Measurements from ENCODE around the gene DLG2. TPM values are rescaled to one million over a fixed set of nuclear protein-coding genes. Genes with fewer than 3 reads are reported as not detected.
"Not testable (repeated sequence)": the region's sequence is repeated elsewhere in the genome, so short reads cannot be mapped to it uniquely, and the experiment has no call there.

The DLG2 gene
- total RNA-seq, 4 donors from 2014 or later = 1.3 to 4.7 (median 2.4) TPM

DNA sequence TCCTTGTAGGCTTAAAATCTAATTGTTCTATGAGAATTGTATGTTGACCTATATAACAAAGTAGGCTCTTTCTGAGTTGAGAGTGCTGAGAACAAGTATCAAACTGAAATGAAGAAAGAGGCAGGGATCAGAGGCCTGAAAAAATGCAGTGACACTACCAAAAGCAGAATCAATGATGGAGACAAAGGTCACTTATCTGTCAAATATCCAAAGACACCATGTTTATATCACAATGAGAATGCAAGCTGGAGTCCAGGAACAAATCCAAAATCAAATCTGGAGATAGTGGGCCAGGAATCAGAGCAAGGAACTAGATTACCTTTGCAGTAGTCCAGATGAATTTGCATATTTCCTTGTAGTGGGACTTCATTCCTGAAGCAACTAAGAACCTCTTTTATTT lies 377.7 kb downstream of the DLG2 start:
- no peaks in the 10 kb centered on the region for H3K4me1 ChIP-seq
- H3K27me3 ChIP-seq = no peaks in the 10 kb centered on the region
- no peak for ATAC-seq
- TF ChIP-seq POLR2A (IDR thresholded peaks at IDR 0.05) = no peak
- DNase-seq = no peak
- H3K9me3 ChIP-seq = no peaks in the 10 kb centered on the region
- no peak overlapping the region for H3K4me3 ChIP-seq
- intact Hi-C loops (cut with DNase I; ENCODE audit: low total_unique reads) (no loop called here), in situ Hi-C loops (cut with MboI; ENCODE audit: low sequenced_read_pairs in 4 of 4) (no loop called here)
- H3K27ac ChIP-seq = no peak overlapping the region
- no peaks in the 10 kb centered on the region for H3K36me3 ChIP-seq

DNA sequence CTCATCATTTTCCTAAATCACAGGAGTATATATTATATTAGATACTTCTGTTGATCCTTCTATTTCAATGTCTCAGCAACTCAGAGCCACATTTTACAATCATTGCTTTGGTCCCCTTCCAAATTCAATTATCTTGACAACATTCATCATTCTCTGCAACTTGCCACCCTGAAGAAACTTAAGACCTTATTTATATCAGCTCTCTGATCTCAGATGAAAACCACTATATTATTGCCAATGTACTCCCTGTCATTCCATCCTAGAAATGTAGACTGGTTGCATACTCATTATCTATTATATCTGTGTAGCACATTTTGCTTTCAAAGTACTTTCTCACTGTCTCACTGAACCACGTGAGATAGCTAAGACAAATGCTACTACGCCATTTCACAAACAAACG lies 379.3 kb downstream of the DLG2 start:
- no peak for ATAC-seq

DNA sequence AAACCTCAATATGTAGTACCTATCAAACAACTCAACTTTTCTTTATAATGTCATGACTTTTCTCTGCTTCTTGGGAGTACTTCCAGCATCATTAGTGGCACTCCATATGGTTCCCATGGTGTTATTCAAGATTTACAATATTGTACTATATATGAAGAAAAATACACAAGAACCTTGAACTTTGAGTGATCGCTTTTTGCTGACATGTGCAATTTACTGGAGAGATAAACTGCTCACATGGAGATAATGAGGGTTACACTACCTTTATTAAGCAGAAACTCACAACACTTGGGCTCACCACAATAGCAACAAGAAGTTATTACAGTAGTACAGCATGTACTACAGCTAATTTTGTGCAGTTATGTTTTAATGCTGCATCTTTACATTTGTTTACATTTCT lies 388.2 kb downstream of the DLG2 start:
- H3K4me1 ChIP-seq = no peaks in the 10 kb centered on the region
- no peaks in the 10 kb centered on the region for H3K36me3 ChIP-seq
- intact Hi-C loops (cut with DNase I; ENCODE audit: low total_unique reads) (no loop called here), in situ Hi-C loops (cut with MboI; ENCODE audit: low sequenced_read_pairs in 4 of 4) (no loop called here)
- ATAC-seq = no peak
- no peak overlapping the region for H3K27ac ChIP-seq
- no peak overlapping the region for H3K4me3 ChIP-seq
- no peaks in the 10 kb centered on the region for H3K27me3 ChIP-seq
- DNase-seq = no peak
- no peaks in the 10 kb centered on the region for H3K9me3 ChIP-seq
- TF ChIP-seq POLR2A (IDR thresholded peaks at IDR 0.05) = no peak
- TF ChIP-seq, protein P1, sequence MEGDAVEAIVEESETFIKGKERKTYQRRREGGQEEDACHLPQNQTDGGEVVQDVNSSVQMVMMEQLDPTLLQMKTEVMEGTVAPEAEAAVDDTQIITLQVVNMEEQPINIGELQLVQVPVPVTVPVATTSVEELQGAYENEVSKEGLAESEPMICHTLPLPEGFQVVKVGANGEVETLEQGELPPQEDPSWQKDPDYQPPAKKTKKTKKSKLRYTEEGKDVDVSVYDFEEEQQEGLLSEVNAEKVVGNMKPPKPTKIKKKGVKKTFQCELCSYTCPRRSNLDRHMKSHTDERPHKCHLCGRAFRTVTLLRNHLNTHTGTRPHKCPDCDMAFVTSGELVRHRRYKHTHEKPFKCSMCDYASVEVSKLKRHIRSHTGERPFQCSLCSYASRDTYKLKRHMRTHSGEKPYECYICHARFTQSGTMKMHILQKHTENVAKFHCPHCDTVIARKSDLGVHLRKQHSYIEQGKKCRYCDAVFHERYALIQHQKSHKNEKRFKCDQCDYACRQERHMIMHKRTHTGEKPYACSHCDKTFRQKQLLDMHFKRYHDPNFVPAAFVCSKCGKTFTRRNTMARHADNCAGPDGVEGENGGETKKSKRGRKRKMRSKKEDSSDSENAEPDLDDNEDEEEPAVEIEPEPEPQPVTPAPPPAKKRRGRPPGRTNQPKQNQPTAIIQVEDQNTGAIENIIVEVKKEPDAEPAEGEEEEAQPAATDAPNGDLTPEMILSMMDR (IDR thresholded peaks at IDR 0.05 in 4 of 5, conservative IDR thresholded peaks at IDR 0.05 in 1 of 5) = no peak

More for the DNA sequence above, 379.3 kb downstream of the DLG2 start:
- Histone ChIP-seq H3K27ac (no peak overlapping the region), H3K27me3 (no peaks in the 10 kb centered on the region), H3K4me3 (no peak overlapping the region), H3K9me3 (no peaks in the 10 kb centered on the region), H3K4me1 (no peaks in the 10 kb centered on the region), H3K36me3 (no peaks in the 10 kb centered on the region)
- TF ChIP-seq, protein P1 (IDR thresholded peaks at IDR 0.05 in 4 of 5, conservative IDR thresholded peaks at IDR 0.05 in 1 of 5) = no peak
- no peak for TF ChIP-seq POLR2A (IDR thresholded peaks at IDR 0.05)
- in situ Hi-C loops (cut with MboI; ENCODE audit: low sequenced_read_pairs in 4 of 4) (no loop called here), intact Hi-C loops (cut with DNase I; ENCODE audit: low total_unique reads) (no loop called here)
- no peak for DNase-seq

DNA sequence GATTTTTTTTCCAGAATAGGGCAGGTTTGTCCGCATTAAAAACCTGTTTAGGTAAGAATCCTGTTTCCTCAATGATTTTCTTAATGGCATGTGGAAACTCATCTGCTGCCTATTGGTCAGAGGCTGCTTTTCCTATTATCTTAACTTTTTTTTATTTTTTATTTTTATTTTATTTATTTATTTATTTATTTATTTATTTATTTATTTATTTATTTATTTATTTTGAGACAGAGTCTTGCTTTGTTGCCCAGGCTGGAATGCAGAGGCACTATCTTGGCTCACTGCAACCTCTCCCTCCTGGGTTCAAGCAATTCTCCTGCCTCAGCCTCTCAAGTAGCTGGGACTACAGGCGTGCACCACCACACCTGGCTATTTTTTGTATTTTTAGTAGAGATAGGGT lies 389.1 kb downstream of the DLG2 start:
- in situ Hi-C loops (cut with MboI; ENCODE audit: low sequenced_read_pairs in 4 of 4); H3K4me3 ChIP-seq; H3K27ac ChIP-seq; intact Hi-C loops (cut with DNase I; ENCODE audit: low total_unique reads); H3K4me1 ChIP-seq; DNase-seq; H3K27me3 ChIP-seq; ATAC-seq; H3K9me3 ChIP-seq; H3K36me3 ChIP-seq: not testable (repeated sequence)

DNA sequence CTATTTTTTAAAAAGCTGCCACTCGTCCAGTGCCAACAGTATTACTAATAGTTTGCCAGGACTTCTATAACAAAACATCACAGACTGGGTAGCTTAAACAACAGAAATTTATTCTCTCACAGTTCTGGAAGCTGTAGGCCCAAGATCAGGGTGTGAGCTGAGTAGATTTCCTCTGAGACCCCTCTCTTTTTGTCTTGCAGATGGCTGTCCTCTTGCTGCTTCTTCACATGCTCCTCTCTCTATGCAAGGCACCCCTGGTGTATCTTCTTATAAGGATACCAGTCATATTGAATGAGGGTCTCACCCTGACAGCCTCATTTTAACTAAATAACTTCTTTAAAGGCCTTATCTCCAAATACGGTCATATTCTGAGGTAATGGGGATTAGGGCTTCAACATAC lies 390.9 kb downstream of the DLG2 start:
- ATAC-seq = no peak
- H3K9me3 ChIP-seq = no peaks in the 10 kb centered on the region

DNA sequence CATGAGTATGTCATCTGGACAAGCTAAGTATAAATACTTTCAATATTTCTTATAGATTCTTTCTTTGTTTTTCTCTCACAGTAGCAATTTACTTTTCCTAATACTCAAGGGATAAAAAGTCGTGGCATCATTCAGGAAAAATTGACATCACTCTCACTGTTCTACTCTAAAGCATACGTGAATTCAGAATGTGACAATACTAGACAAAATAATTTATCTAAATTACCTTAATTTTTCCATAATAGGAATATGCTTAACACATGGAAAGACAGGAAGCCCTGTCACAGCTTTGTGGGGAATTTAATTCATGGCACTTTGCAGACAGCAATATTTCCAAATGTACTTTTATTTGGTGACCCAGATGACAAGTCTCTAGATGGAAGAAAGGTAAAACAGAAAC lies 394.6 kb downstream of the DLG2 start:
- ATAC-seq = no peak
- in situ Hi-C loops (cut with MboI; ENCODE audit: low sequenced_read_pairs in 4 of 4) (no loop called here), intact Hi-C loops (cut with DNase I; ENCODE audit: low total_unique reads) (no loop called here)
- no peaks in the 10 kb centered on the region for H3K27me3 ChIP-seq
- H3K27ac ChIP-seq = no peak overlapping the region
- no peak overlapping the region for H3K4me3 ChIP-seq
- H3K4me1 ChIP-seq = no peaks in the 10 kb centered on the region
- no peaks in the 10 kb centered on the region for H3K9me3 ChIP-seq
- no peak for TF ChIP-seq POLR2A (IDR thresholded peaks at IDR 0.05)
- TF ChIP-seq, protein P1 (IDR thresholded peaks at IDR 0.05 in 4 of 5, conservative IDR thresholded peaks at IDR 0.05 in 1 of 5) = no peak
- H3K36me3 ChIP-seq = no peaks in the 10 kb centered on the region
- no peak for DNase-seq

More for the DNA sequence above, 390.9 kb downstream of the DLG2 start:
- in situ Hi-C loops (cut with MboI; ENCODE audit: low sequenced_read_pairs in 4 of 4) = no loop called here
- intact Hi-C loops (cut with DNase I; ENCODE audit: low total_unique reads) = no loop called here
- no peak overlapping the region for H3K27ac ChIP-seq
- DNase-seq = no peak
- no peaks in the 10 kb centered on the region for H3K36me3 ChIP-seq
- TF ChIP-seq, protein P1 (IDR thresholded peaks at IDR 0.05 in 4 of 5, conservative IDR thresholded peaks at IDR 0.05 in 1 of 5) = no peak
- TF ChIP-seq POLR2A (IDR thresholded peaks at IDR 0.05) = no peak
- H3K4me1 ChIP-seq = no peaks in the 10 kb centered on the region
- no peaks in the 10 kb centered on the region for H3K27me3 ChIP-seq
- no peak overlapping the region for H3K4me3 ChIP-seq
